Right ventricle myocardium superior (tissue), 1 donor: ENCODE measurements around the gene ALOX5. TPM values are rescaled to one million over a fixed set of nuclear protein-coding genes. Genes with fewer than 3 reads are reported as not detected.

Source experiments
- ATAC-seq: fragments of 200-7000 bp; cut with Tn5 transposase; one replicate; pipeline ENCODE4 v1.9.1; 2020; ENCODE audit warnings: mild to moderate bottlenecking; ENCODE audit not compliant: poor library complexity
- DNase-seq: peaks from one replicate; pipeline ENCODE4 v3.0.0-alpha.2; 2020
- intact Hi-C: fragments of 100-400 bp; cut with DNase I; formaldehyde crosslinking; loops from one replicate; pipeline ENCODE4 v1.11.2; 2022
- total RNA-seq: library from RNA; stranded (reverse); fragmentation: NEBNext Ultra II Directional; extraction: Animal tissue kit (Norgen Biotek cat#: 25700); gene quantifications from one replicate; pipeline ENCODE4 v1.2.1, GENCODE V29; 2021
- donor health status: DM: no; HTN: yes; CAD: no; lungs with severe emphysema.

ALOX5 gene
- total RNA-seq, 1 donor from 2014 or later: 4.7 TPM

DNA sequence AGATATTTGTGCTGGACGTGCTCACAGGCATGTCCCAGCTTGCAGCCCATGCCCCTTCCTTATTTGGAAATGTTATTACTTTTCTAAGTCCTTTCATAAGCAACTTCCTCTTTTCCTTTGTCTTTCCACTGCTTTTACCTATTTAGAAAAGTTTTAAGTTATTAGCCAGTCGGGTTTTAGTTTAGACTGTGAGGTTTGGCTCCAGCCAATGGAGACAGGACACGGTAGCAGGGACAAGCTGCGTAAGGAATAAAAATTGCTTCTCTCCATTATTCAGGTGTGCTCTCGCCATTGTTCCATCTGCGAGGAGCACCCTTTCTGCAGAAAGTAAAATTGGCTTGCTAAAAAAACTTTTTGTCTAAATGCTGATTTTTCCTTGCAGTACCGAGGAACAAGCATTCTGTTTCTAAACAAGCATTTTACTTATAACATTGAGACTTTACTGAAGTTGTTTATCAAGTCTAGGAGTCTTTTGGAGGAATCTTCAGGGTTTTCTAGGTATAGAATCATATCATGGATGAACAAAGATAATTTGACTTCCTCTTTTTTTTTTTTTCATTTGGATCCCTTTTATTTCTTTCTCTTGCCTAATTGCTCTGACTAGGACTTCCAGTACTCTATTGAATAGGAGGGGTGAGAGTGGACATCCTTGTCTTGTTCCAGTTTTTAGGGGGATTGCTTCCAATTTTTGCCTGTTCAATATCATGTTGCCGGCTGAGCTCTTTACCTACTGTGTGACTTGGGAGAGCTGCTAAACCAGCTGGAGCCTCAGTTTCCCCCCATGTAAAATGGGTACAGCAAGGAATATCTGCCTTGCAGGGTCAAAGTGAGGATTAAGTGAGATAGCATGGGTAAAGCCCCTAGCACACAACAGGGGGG is 63.8 kb downstream of the ALOX5 start:
- ATAC-seq: no peak
- intact Hi-C loops: no loop called here
- no peak for DNase-seq

DNA sequence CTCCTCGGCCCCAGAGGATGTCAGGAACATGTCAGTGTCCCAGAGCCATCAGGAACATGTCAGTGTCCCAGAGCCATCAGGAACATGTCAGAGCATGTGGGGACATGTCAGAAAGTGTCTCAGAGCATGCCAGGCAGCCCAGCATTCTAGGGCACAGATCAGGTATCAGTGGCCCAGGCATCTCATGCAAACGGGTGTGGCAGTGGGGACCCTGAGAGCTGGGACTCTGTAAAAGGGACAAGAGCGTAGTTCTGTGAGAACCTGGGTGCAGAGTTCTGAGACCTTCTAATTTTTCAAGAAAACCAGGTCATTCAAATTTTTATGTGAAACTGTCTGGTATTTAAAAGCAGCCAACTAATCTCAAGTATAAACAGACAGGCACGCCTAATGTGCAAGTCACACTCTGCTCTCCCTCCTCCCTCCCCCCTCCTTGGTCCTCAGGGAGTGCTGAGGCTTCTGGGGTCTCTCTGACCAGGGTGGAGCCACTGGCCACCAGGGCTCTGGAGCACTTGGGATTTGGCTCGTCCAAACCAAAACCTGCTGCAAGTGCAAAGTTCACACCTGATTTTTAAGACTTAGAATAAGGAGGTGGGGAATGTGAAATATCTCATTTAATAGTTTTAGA is 64.6 kb downstream of the ALOX5 start:
- ATAC-seq (no peak), DNase-seq (no peak)
- intact Hi-C loops: no loop called here

DNA sequence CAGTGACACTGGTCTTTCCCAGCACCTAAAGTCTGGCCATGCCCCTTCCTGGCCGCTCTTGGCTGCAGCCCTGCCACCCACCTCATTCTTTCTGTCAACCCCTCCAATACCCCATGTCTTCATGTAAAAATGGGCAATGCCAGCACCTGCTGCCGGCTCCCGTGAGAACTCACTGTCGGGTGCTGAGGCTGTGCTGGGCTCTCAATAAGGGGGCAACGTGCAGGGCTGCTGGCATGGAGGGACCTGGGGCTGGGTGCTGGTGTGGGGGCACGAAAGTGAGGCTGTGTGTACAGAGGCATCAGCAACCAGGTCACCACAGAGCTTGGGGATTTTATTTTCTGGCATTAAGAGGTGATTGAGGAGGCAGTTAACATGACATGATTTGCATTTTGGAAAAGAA is 65.3 kb downstream of the ALOX5 start:
- intact Hi-C loops: no loop called here
- ATAC-seq: no peak
- DNase-seq: no peak

DNA sequence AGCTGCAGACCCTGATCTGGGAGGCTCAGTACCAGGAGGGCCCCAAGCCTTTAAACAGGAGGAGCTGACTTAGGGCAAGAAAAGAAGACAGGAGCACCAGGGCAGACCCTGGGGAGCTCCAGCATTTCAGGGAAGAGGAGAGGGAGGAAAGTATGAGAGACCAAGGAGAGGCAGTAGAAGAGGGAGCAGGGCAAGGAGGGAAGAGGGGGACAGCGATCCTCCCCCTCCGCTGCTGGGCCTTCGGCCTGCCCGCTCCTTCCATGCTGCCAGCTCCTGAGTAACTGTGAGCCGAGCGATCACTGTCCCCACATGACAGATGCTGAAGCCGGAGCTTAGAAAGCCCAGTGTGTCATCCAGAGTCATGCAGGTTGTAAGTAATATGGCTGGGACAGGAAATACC is 65.9 kb downstream of the ALOX5 start:
- DNase-seq: no peak
- intact Hi-C loops: no loop called here
- no peak for ATAC-seq

GRCh38 chr10:45440511-45441062 is 66.6 kb downstream of the ALOX5 start:
- ATAC-seq: no peak
- no peak for DNase-seq
- intact Hi-C loops: no loop called here

GRCh38 chr10:45441239-45442190 is 67.5 kb downstream of the ALOX5 start:
- ATAC-seq (no peak), DNase-seq (no peak)
- intact Hi-C loops: no loop called here

GRCh38 chr10:45442251-45442650 is 68.2 kb downstream of the ALOX5 start:
- intact Hi-C loops: no loop called here
- no peak for DNase-seq
- no peak for ATAC-seq

GRCh38 chr10:45442662-45443061 is 68.6 kb downstream of the ALOX5 start:
- intact Hi-C loops: no loop called here
- DNase-seq: no peak
- ATAC-seq: no peak

- DNase-seq: no peak
- ATAC-seq: no peak
- intact Hi-C loops: no loop called here
Measured at GRCh38 chr10:45443101-45444009, 69.3 kb downstream of the ALOX5 start.

DNA sequence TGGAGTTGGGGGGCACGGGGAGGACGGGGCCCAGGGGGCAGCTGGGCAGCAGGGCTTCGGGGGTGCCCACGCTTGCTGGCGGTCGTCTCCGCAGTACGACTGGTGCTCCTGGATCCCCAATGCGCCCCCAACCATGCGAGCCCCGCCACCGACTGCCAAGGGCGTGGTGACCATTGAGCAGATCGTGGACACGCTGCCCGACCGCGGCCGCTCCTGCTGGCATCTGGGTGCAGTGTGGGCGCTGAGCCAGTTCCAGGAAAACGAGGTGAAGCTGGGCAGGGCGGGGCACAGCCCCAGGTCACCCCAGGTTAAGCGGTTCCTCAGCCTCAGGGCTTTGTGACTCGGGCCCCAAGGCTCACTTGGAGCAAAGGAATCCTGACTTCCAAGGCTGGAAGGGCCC is 70.0 kb downstream of the ALOX5 start:
- DNase-seq (no peak), ATAC-seq (no peak)
- intact Hi-C loops: no loop called here

DNA sequence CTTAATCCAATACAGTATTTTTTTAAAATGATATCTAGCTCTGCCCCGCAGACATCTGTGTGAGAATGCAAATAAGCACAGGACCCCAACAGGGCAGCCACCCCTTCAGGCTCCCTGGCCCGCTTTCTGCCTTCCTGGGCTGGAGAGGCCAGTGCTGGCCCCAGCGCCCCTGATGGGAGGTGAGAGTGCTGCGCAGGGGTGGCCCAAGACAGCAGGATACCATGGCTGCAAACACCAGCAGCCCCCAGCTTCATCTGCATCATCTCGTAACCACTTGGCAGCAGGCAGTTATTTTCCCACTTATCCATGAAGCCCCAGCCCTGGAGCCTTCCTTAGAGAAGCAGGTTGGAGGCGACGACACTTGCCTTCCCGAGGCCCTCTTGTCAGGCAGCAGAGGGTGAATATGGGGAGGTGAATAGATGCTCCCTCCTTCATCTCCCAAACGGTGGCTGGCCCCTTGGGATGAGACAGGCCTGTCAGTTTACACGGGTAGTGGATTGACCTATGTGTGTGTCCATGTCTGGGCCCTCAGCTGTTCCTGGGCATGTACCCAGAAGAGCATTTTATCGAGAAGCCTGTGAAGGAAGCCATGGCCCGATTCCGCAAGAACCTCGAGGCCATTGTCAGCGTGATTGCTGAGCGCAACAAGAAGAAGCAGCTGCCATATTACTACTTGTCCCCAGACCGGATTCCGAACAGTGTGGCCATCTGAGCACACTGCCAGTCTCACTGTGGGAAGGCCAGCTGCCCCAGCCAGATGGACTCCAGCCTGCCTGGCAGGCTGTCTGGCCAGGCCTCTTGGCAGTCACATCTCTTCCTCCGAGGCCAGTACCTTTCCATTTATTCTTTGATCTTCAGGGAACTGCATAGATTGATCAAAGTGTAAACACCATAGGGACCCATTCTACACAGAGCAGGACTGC is 71.2 kb downstream of the ALOX5 start:
- peak; percentile 94 for ATAC-seq
- no peak for DNase-seq
- intact Hi-C loops: no loop called here

DNA sequence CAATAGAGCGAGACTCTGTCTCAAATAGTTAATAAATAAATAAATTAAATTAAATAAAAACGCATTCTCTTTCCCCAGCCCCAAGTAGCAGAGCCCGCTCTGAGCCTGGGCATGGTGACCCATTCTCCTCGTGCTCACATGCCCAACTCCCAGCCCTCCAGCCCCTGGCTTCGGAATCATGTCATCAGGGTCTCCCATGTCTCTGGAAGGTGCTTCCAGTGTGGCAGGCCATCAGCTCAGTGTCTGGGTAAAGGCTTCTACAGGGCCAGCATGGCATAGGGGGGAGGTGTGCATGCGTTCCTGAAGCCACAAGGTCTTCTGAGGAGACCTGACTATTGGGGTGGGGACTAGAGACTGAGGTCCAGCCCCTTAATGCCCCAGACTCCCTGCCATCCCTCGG is 72.8 kb downstream of the ALOX5 start:
- no peak for ATAC-seq
- intact Hi-C loops: no loop called here
- DNase-seq: no peak

DNA sequence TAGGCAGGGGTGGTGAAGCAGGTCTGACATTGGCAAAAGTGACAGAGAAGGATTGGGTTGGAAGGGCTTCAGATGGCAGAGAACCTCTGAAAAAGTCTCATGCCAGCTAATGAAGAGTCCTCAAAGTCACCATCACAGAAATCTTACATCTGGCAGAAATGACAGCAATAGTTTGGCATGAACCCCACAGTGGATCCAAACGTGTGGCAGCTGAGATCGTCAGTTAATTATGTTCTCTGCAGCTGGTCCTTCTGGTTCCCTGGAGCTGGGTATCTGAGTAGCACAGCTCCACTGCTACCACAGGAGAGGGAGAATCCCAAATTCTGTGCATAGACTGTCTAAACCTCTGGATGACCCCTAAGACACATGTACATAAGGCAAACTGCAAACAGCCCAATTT is 73.4 kb downstream of the ALOX5 start:
- DNase-seq (no peak), ATAC-seq (no peak)
- intact Hi-C loops: no loop called here

- intact Hi-C loops: no loop called here
- DNase-seq (no peak), ATAC-seq (no peak)
Measured at GRCh38 chr10:45450866-45451265, 76.8 kb downstream of the ALOX5 start.

GRCh38 chr10:45451407-45451806 is 77.4 kb downstream of the ALOX5 start:
- no peak for ATAC-seq
- intact Hi-C loops: no loop called here
- no peak for DNase-seq

DNA sequence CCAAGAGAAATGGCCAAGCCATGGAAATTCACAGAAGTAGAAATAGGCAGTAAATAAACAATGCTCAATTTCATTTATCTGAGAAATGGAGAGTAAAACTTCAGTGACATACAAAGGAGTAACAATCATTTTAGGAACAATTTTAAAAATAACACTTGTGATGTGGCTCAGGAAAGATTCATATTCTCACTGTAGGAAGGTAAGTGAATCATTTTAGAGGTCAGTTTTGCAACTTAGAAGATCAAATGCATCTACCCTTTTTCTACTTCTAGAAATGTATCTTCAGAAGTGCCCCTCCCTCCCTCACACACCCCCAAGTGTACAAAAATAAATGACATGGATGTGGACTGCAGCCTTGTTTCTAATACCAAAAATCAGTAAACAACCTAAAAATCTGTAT is 78.3 kb downstream of the ALOX5 start:
- intact Hi-C loops: no loop called here
- DNase-seq (no peak), ATAC-seq (no peak)
